Heart left ventricle (tissue), 16 donors: ENCODE measurements around the gene TTLL10. TPM values are rescaled to one million over a fixed set of nuclear protein-coding genes. Genes with fewer than 3 reads are reported as not detected.
"Not testable (repeated sequence)": the region's sequence is repeated elsewhere in the genome, so short reads cannot be mapped to it uniquely, and the experiment has no call there.

Experiments
- ATAC-seq, 4 donors: fragments of 200-7000 bp; cut with Tn5 transposase; one replicate each; pipeline ENCODE4 v1.9.1; 2020 to 2022; ENCODE audit warnings: moderate library complexity in 4 of 4, mild to moderate bottlenecking in 3 of 4, moderate number of reproducible peaks in 1 of 4
- DNase-seq, 5 donors: peaks; one replicate each; pipeline ENCODE4 v3.0.0-alpha.2; 2020
- H3K27ac ChIP-seq, 12 donors: fragments of 200-600 bp; sonication (generic) in 4 of 12; one replicate each; pipeline versions ENCODE4 v1.5.0 to v1.8.0; 2016 to 2022; ENCODE audit warnings: mild to moderate bottlenecking in 2 of 12
- H3K27me3 ChIP-seq, 9 donors: fragments of 200-600 bp; sonication (generic) in 2 of 9; one replicate each; pipeline versions ENCODE4 v1.5.1 to v1.8.0; 2016 to 2022; ENCODE audit warnings: mild to moderate bottlenecking in 3 of 9
- H3K36me3 ChIP-seq, 9 donors: fragments of 200-600 bp; sonication (generic) in 2 of 9; one replicate each; pipeline versions ENCODE4 v1.5.0 to v1.8.0; 2018 to 2022; ENCODE audit warnings: mild to moderate bottlenecking in 2 of 9
- H3K4me1 ChIP-seq, 12 donors: fragments of 200-600 bp; sonication (generic) in 4 of 12; one replicate each; pipeline versions ENCODE4 v1.5.0 to v1.8.0; 2016 to 2022; ENCODE audit warnings: mild to moderate bottlenecking in 3 of 12
- H3K4me3 ChIP-seq, 12 donors: fragments of 200-600 bp; sonication (generic) in 4 of 12; one replicate each; pipeline versions ENCODE4 v1.5.0 to v1.8.0; 2017 to 2022; ENCODE audit warnings: mild to moderate bottlenecking in 9 of 12, moderate library complexity in 4 of 12
- H3K9me3 ChIP-seq, 12 donors: fragments of 200-600 bp; sonication (generic) in 4 of 12; one replicate each; pipeline versions ENCODE4 v1.5.0 to v1.8.0; 2016 to 2022; ENCODE audit warnings: mild to moderate bottlenecking in 1 of 12
- CTCF ChIP-seq, 12 donors: fragments of 200-600 bp; sonication (generic) in 4 of 12; IDR thresholded peaks; one replicate each; pipeline versions ENCODE4 v1.5.0 to v1.8.0; 2018 to 2022; ENCODE audit warnings: antibody characterized with exemption in 12 of 12, mild to moderate bottlenecking in 5 of 12
- POLR2A ChIP-seq, 2 donors: fragments of 450-650 bp; IDR thresholded peaks; one replicate each; pipeline ENCODE4 v1.6.1; 2017; ENCODE audit warnings: antibody characterized with exemption in 2 of 2, mild to moderate bottlenecking in 2 of 2, moderate library complexity in 2 of 2
- WGBS, 4 donors: extraction: QIAGEN DNeasy Blood & Tissue Kit in 2 of 4; methylation state at CpG; one replicate each; pipeline versions ENCODE4 v1.1.5 to v1.1.7; 2013 to 2018; 5-methylcytosine and 5-hydroxymethylcytosine counted together
- intact Hi-C, 10 donors: fragments of 100-400 bp; cut with DNase I; formaldehyde crosslinking; loops; one replicate each; pipeline versions ENCODE4 v1.11.1 to v1.14.2; 2022
- polyA plus RNA-seq, 2 donors: library from polyadenylated mRNA; stranded (reverse); fragments of 200-250 nt; gene quantifications; one replicate each; pipeline ENCODE4 v1.2.3, GENCODE V29; 2013
- total RNA-seq, 9 donors: library from RNA; depleted of rRNA in 2 of 9; stranded (reverse); fragments of >200 nt in 2 of 9; fragmentation: NEBNext Ultra II Directional in 3 of 9; extraction: Animal tissue kit (Norgen Biotek cat#: 25700) in 3 of 9; gene quantifications; one replicate each; pipeline versions ENCODE4 v1.1.0 to v1.2.4, GENCODE V29; 2016 to 2023
- donor health status: ischemic (EF 13 %, LVEDD 7.1; RV severe dilation, severe dysfunction).
- donor health status: healthy with polysubstance abuse.
- donor health status: DM: no; HTN: yes; CAD: no.
- donor health status: DM: no; HTN: no; CAD: no.
- donor health status: ischemic (EF 25% LVEDD 6.9; RV normal size, moderate dysfunction).
- donor health status: ischemic (EF 25% LVEDD 5.7; RV mildly dilated, moderate dysfunction).
- donor health status: healthy.
- donor health status: DM: yes; HTN: yes; CAD: no.
- donor health status: ischemic (EF 35%, LVEDD 5.7; RV mildly dilated, moderate dysfunction).
- donor health status: nonischemic (EF 11% LVEDD 7.7; RV severe dilation, severe dysfunction).
- donor health status: DM: yes; HTN: yes; CAD: no.
- donor health status: PGD.
- donor health status: ischemic (EF 29% LVEDD 5.4; RV normal size, mild dysfunction).
- donor health status: nonischemic (EF 23%, LVEDD 6.1; RV moderate dilation, normal function).

The TTLL10 gene
- total and polyA plus RNA-seq, 11 donors = 0.03 to 0.53 (median 0.21) TPM; not detected in 4

- H3K36me3 ChIP-seq = no peaks in the 10 kb centered on the region
- H3K4me3 ChIP-seq = peak overlapping the region in 1 of 12 donors; percentile 37
- peaks cover 0 to 12% (median 0%) of the 10 kb centered on the region in 12 donors for H3K4me1 ChIP-seq
- no peak for DNase-seq
- TF ChIP-seq CTCF (IDR thresholded peaks at IDR 0.05) (no peak), POLR2A (IDR thresholded peaks at IDR 0.05) (no peak)
- intact Hi-C loops = no loop called here
- H3K27ac ChIP-seq = no peak overlapping the region
- no peaks in the 10 kb centered on the region for H3K9me3 ChIP-seq
- H3K27me3 ChIP-seq = peaks cover 14 to 37% (median 23%) of the 10 kb centered on the region in 9 donors
- ATAC-seq = no peak
- WGBS, 4 donors = 16 to 62% (median 24%) methylated on average over 10 to 36 of the region's 36 CpGs
Observed at GRCh38 chr1:1137256-1138045, 36.2 kb upstream of the TTLL10 start.

- DNase-seq (no peak), ATAC-seq (no peak)
- no peak for TF ChIP-seq CTCF (IDR thresholded peaks at IDR 0.05)
- no peak for TF ChIP-seq POLR2A (IDR thresholded peaks at IDR 0.05)
- Histone ChIP-seq H3K4me3 (no peak overlapping the region), H3K9me3 (no peaks in the 10 kb centered on the region), H3K4me1 (peaks cover 0 to 13% (median 0%) of the 10 kb centered on the region in 12 donors), H3K27ac (no peak overlapping the region), H3K36me3 (no peaks in the 10 kb centered on the region), H3K27me3 (peaks cover 15 to 43% (median 26%) of the 10 kb centered on the region in 9 donors)
- intact Hi-C loops = no loop called here
- WGBS, 4 donors = 29 to 52% (median 43%) methylated on average over 8 to 18 of the region's 18 CpGs
Observed at GRCh38 chr1:1140673-1141072, 33.0 kb upstream of the TTLL10 start.

- TF ChIP-seq CTCF (IDR thresholded peaks at IDR 0.05) (no peak), POLR2A (IDR thresholded peaks at IDR 0.05) (no peak)
- 29 to 49% (median 40%) methylated on average over 7 to 25 of the region's 25 CpGs for WGBS, 4 donors
- intact Hi-C loops = no loop called here
- no peak for DNase-seq
- no peaks in the 10 kb centered on the region for H3K36me3 ChIP-seq
- H3K9me3 ChIP-seq = no peaks in the 10 kb centered on the region
- peaks cover 0 to 12% (median 0%) of the 10 kb centered on the region in 12 donors for H3K4me1 ChIP-seq
- H3K27me3 ChIP-seq = peaks cover 14 to 42% (median 25%) of the 10 kb centered on the region in 9 donors
- H3K4me3 ChIP-seq = no peak overlapping the region
- H3K27ac ChIP-seq = no peak overlapping the region
- no peak for ATAC-seq
Observed at GRCh38 chr1:1141244-1141910, 32.3 kb upstream of the TTLL10 start.

GRCh38 chr1:1141911-1142250, 31.8 kb upstream of the TTLL10 start:
- Histone ChIP-seq H3K4me1 (peaks cover 0 to 7% (median 0%) of the 10 kb centered on the region in 12 donors), H3K36me3 (no peaks in the 10 kb centered on the region), H3K27ac (no peak overlapping the region), H3K9me3 (no peaks in the 10 kb centered on the region), H3K4me3 (no peak overlapping the region), H3K27me3 (peaks cover 12 to 37% (median 20%) of the 10 kb centered on the region in 9 donors)
- 48 to 70% (median 51%) methylated on average over 13 to 15 of the region's 15 CpGs for WGBS, 4 donors
- DNase-seq (no peak), ATAC-seq (no peak)
- intact Hi-C loops = no loop called here
- TF ChIP-seq POLR2A (IDR thresholded peaks at IDR 0.05) (no peak), CTCF (IDR thresholded peaks at IDR 0.05) (no peak)

GRCh38 chr1:1142352-1142751, 31.3 kb upstream of the TTLL10 start:
- ATAC-seq, H3K36me3 ChIP-seq, H3K9me3 ChIP-seq, DNase-seq, H3K4me3 ChIP-seq, H3K27ac ChIP-seq, intact Hi-C loops, H3K4me1 ChIP-seq: not testable (repeated sequence)
- 38 to 45% (median 44%) methylated on average over 15 of the region's 15 CpGs for WGBS, 4 donors
- peaks cover 7 to 32% (median 16%) of the 10 kb centered on the region in 9 donors for H3K27me3 ChIP-seq
